ENCODE results near the gene ADAMTS4. TPM values are rescaled to one million over a fixed set of nuclear protein-coding genes. Genes with fewer than 3 reads are reported as not detected.
"Not testable (repeated sequence)": the region's sequence is repeated elsewhere in the genome, so short reads cannot be mapped to it uniquely, and the experiment has no call there.

Gene ADAMTS4, protein sequence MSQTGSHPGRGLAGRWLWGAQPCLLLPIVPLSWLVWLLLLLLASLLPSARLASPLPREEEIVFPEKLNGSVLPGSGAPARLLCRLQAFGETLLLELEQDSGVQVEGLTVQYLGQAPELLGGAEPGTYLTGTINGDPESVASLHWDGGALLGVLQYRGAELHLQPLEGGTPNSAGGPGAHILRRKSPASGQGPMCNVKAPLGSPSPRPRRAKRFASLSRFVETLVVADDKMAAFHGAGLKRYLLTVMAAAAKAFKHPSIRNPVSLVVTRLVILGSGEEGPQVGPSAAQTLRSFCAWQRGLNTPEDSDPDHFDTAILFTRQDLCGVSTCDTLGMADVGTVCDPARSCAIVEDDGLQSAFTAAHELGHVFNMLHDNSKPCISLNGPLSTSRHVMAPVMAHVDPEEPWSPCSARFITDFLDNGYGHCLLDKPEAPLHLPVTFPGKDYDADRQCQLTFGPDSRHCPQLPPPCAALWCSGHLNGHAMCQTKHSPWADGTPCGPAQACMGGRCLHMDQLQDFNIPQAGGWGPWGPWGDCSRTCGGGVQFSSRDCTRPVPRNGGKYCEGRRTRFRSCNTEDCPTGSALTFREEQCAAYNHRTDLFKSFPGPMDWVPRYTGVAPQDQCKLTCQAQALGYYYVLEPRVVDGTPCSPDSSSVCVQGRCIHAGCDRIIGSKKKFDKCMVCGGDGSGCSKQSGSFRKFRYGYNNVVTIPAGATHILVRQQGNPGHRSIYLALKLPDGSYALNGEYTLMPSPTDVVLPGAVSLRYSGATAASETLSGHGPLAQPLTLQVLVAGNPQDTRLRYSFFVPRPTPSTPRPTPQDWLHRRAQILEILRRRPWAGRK
- total RNA-seq, result 0.41 TPM

DNA sequence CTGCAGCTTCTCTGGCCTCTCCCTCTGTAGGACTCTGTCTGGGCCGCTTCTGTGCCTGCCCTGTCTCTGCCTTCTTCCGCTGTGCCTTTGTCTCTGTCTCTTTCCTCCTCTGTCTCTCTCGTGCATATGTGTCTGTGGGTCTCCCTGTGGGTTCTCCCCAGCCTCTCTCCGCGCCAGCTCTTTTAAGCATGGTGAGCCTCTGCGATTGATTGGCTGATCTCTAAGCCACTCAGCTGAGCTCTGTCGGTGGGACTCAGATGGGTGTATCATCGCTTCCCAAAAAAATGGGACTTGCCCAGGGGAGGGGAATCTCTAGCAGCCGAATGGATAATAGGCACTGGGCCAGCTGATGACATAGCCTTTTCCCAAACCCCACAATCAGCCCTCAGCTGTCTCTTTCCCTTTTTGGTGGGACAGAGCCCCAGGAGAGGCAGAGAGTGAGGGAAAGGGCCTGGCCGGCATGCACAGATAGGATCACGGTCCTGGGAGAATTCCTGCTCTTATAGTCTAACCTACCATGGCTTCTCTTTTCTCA, at the start of gene ADAMTS4:
TSS of gene ADAMTS4 (minus strand) at position 158 of the 535 bp plus-strand sequence. CDS start 427 bp downstream, outside the sequence.
- FAIRE-seq, result no peak

GRCh38 chr1:161244888-161245287, 46.0 kb upstream of the ADAMTS4 start:
- DNase-seq (ENCODE audit: low spot score in 2 of 2), result no peak
- FAIRE-seq, result no peak

More for the DNA sequence above, at the start of gene ADAMTS4:
- DNase-seq (ENCODE audit: low spot score in 2 of 2), result peak; percentile 64 to 73

GRCh38 chr1:161242313-161242712, 43.5 kb upstream of the ADAMTS4 start:
- FAIRE-seq, result no peak

DNA sequence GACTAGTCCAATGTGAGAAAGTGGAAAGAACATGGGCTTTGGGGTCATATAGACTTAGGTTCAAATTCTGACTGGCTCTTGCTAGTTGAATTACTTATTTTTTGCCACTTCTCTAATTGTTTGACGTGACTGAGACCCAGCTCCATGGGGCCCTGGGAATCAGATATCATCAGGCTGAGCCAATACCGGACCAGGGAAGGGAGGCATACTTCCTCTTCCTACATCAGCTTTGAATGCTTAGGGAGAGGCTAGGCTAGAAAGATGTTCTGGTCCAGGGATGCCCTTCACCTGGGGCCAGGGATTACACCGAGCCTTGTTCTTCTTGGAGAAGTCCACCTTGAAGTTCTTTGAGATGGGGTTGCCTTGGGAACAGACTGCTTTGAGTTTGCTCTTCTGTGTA, 42.8 kb upstream of the ADAMTS4 start:
- FAIRE-seq (no peak), DNase-seq (ENCODE audit: low spot score in 2 of 2) (no peak)

More at GRCh38 chr1:161242313-161242712, 43.5 kb upstream of the ADAMTS4 start:
- no peak for DNase-seq (ENCODE audit: low spot score in 2 of 2)

- FAIRE-seq, result no peak
- DNase-seq (ENCODE audit: low spot score in 2 of 2), result no peak
Measured at GRCh38 chr1:161238039-161238473, 39.2 kb upstream of the ADAMTS4 start, which contains the start of gene NR1I3. TSS of gene NR1I3 (minus strand) at chr1:161238203. CDS start at chr1:161236565, 1,638 bp downstream.

- FAIRE-seq (no peak), DNase-seq (ENCODE audit: low spot score in 2 of 2) (no peak)
Measured at GRCh38 chr1:161235957-161236775, 37.3 kb upstream of the ADAMTS4 start.

DNA sequence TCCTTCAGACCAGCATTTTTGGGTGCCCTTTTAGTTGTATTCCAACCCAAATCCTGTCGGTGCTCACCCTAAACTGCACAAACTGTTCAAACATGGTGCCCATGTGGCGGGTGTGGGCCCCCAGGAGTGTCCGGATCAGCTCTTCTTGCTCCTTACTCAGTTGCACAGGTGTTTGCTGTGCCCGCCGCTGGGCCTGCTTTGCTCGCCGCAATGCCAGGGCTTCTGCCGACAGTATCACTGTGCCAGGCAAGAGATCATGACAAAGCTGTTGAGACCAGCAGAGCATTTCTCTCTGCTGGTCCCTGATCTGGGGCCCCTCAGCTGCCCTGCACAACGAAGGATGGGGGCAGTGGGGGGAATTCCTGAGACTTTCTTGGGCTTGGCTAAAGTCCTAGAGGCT, 34.2 kb upstream of the ADAMTS4 start:
- no peak for DNase-seq (ENCODE audit: low spot score in 2 of 2)
- no peak for FAIRE-seq

GRCh38 chr1:161230762-161231161, 31.9 kb upstream of the ADAMTS4 start:
- FAIRE-seq (no peak), DNase-seq (ENCODE audit: low spot score in 2 of 2) (no peak)

DNA sequence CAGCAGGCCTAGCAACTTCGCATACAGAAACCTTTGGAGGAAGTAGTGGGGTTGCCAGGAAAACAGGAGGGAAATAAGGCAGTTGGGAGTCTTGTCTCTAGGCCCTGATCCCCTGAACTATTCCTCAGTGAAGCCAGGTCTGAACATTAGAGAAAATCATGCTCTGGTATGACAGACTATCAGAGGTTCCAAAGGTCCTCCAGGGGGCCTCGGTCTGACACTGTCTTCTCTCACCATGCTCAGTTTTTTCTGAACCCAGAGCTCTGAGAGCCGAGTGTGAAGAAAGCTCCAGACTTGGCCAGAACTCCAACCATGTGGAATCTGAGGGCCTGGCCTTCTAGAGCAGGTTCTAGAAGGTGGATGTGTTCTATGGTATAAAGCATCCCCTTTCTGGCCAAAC, 31.0 kb upstream of the ADAMTS4 start:
- no peak for FAIRE-seq
- DNase-seq (ENCODE audit: low spot score in 2 of 2), result no peak

GRCh38 chr1:161228032-161228431, 29.2 kb upstream of the ADAMTS4 start:
- no peak for DNase-seq (ENCODE audit: low spot score in 2 of 2)
- no peak for FAIRE-seq

DNA sequence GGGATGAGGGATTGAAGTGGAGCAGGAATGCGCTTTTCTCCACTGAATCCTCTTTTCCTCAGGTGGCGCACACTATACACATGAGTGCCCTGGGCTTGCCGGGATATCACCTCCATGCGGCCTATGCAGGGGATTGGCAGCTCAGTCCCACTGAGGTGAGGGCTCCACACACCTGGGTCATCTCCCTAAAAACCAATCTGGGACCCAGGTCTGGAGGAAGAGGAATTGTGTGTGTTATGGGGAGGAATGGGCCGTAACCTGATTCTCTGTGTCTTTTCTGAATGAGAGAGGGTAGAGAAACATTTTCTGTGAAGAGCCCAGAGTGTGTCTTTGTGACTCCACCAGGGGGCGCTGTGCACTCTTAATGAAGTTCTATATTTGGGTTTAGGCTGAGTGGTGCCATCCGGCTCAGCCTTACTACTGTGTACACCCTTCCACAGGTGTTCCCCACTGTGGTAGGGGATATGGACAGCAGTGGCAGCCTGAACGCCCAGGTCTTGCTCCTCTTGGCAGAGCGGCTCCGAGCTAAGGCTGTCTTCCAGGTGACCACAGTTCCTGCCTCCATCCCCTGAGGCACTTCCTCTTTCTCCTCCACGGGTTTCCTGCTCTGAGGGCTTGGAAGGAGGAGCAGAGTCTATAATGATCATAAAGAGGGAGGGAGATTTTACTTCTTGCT, 28.5 kb upstream of the ADAMTS4 start:
- FAIRE-seq (no peak), DNase-seq (ENCODE audit: low spot score in 2 of 2) (peak; percentile 40 to 72)

DNA sequence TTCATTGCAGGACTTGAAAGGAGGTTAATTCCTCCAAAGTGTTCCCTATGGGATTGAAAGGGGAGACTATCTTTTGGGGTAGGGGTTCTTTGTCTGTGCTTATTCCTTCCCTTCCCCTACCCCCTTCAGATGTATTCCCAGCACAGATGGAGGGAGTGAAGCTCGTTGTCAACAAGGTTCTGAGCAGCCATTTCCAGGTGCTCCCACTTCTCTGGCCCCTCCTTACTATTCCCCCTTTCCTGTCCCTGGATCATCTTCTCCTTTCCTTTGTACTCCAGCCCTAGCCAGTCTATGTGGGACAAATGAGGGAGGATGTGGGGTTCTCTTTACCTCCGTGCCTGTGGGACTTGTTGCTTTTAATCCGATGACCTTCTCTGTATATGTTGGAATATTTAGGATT, 27.9 kb upstream of the ADAMTS4 start:
- no peak for DNase-seq (ENCODE audit: low spot score in 2 of 2)
- no peak for FAIRE-seq

GRCh38 chr1:161226320-161226711, 27.5 kb upstream of the ADAMTS4 start:
- no peak for DNase-seq (ENCODE audit: low spot score in 2 of 2)
- no peak for FAIRE-seq

- FAIRE-seq, result peak; percentile 98
- DNase-seq (ENCODE audit: low spot score in 2 of 2), result peak; percentile 74 to 86
Measured at GRCh38 chr1:161225534-161226319, 26.9 kb upstream of the ADAMTS4 start, which contains the start of gene TOMM40L. TSS of gene TOMM40L (plus strand) at chr1:161226060. CDS start at chr1:161226490, 430 bp downstream.

DNA sequence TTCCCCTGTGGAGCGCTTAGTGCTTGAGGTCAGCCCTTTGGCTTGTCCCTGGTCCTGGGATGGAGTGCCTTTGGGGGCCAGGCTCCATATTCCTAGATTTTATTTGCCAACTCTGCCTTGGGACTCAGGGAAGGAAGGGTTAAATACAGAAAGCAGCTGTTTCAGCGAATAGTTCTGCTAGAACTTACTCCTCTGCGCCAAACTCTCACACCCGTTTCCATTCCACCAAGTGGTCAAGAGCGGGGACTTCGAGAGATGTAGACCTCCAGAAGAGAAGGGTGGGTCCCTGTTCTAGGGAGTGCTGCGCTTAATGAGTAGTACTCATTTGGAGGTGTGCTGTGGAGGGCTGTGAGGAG, 26.3 kb upstream of the ADAMTS4 start:
- FAIRE-seq (no peak), DNase-seq (ENCODE audit: low spot score in 2 of 2) (no peak)

DNA sequence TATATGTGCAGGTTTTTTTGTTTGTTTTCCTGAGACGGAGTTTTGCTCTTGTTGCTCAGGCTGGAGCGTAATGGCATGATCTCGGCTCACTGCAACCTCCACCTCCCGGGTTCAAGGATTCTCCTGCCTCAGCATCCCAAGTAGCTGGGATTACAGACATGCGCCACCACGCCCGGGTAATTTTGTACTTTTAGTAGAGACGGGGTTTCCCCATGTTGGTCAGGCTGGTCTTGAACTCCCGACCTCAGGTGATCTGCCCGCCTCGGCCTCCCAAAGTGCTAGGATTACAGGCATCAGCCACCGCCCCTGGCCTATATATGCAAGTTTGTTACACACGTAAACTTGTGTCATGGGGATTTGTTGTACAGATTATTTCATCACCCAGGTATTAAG, 25.8 kb upstream of the ADAMTS4 start:
- FAIRE-seq; DNase-seq (ENCODE audit: low spot score in 2 of 2): not testable (repeated sequence)

GRCh38 chr1:161223805-161224694, 25.2 kb upstream of the ADAMTS4 start:
- DNase-seq (ENCODE audit: low spot score in 2 of 2) (no peak), FAIRE-seq (no peak)
